Kidney capillary endothelial cell (primary cell): ENCODE measurements around the gene TBCD.
"Not testable (repeated sequence)": the region's sequence is repeated elsewhere in the genome, so short reads cannot be mapped to it uniquely, and the experiment has no call there.

ENCODE experiments used
- DNase-seq: peaks from one replicate; pipeline ENCODE4 v3.0.0-alpha.2; 2018; ENCODE audit warnings: low spot score

TBCD gene

DNA sequence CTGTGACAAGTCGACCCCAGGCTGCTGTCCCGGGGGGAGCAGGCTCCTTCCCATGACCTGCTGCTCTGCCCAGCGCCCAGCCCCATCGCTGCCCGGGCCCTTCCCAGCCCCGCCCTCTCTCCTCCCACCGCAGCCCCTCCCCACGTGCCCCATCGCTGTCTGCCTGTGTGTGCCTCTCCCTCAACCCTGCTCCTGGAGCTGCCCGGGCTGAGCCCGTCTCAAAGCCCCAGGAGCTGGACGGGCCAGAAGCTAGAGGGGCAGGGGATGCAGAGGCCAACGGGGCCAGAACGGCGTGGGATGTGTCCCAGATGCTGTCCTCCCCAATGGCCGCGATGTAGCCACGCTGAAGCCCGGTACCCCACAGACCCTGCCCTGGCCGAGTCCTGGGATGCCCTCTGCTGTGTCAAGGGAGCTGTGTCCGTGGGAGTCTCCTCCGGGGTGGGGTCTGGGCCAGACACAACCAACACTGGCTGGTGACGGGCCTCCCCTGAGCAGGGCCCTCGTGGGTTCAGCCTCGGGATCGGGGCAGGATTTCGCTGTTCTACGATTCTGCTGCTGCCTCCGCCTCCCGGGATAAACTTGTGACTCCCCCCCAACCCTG is 206.2 kb downstream of the TBCD start:
- DNase-seq = no peak

DNA sequence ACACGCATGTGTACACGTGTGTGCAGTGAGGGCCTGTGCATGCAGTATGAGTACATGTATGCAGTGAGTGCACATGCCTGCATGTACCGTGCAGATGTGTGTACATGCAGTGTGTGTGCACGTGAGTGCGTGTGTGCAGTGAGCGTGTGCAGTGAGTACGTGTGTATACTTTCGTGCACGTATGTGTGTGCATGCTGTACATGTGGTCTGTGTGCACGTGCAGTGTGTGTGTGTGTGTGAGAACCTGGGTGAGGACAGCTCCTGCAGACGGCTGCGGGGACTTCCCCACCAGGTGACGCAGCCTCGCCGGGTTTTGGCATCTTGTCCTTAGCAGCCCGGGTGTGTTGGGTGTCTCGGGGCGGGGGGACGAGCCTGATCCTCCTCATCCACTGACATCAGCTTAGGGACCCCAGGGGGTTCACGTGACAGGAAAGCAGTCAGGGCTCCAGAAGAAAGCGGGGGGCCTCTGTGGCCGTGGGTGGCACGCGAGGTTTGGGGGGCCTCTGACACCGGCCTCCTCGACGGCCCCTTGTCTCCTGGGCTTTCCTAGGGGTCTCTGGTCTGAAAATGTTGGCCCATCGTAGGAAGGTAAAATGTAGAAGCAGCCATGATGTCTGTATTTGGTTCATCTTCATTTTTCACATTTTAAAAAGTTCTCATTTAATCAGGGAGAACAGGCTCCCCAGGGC is 207.5 kb downstream of the TBCD start:
- DNase-seq = no peak

DNA sequence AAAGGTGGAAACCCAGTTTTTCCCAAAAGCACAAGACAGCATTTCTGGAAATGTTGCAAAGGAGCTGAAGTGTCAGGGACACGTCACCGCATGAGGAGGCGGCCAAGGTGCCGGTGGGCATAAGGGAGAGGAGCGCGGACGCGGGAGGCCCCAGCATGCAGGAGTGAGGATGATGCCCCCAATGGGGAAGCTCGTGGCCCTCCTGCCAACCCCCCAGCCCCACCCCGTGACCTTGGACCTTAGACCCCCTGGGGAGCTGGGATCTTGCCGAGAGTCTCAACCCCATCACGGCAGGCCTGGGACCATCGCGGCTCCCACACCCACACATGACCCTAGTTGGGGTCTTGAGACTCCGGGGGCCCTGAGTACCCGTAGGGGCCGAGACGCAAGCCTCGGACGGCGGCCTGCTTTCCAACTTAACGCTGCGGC is 208.1 kb downstream of the TBCD start:
- no peak for DNase-seq

DNA sequence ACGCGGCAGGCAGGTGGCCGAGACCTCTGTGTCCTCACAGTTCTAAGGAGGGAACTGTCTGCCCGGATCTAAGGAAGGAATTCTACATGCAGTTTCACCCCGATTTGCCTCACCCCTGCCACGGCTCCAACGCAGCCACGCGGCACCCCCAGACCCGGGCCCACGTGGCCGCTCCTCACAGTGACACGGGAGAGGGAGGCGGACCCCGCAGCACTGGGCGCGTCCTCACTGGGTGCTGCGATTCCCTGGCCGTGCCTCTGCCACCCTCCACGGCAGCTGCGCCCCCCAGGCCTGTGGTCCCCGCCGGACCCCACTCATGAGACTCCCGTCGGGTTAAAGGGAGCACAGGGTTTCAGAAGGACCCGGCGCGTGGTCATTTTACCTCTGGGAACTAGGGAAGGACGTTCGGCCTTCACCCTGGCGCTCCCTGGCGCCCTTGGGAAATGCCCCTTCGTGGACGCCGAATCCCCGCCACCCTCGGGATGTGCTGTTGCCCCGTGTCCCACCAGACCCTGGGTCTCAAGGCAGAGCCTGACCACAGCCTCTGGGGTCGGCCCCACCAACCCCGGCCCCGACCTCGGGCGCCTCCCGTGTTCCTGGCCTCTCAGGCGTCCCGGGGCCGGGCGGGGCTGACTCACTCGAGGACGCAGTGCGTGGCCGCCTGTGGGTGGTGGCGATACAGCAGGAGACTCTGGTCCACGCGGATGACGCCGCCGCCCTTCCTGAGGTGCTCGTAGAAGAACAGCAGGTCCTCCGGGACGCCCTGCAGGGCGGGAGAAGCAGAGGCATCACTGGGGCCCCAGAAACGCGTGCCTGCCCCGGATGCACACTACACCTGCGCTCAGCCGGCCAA is 208.8 kb downstream of the TBCD start:
- DNase-seq = no peak

DNA sequence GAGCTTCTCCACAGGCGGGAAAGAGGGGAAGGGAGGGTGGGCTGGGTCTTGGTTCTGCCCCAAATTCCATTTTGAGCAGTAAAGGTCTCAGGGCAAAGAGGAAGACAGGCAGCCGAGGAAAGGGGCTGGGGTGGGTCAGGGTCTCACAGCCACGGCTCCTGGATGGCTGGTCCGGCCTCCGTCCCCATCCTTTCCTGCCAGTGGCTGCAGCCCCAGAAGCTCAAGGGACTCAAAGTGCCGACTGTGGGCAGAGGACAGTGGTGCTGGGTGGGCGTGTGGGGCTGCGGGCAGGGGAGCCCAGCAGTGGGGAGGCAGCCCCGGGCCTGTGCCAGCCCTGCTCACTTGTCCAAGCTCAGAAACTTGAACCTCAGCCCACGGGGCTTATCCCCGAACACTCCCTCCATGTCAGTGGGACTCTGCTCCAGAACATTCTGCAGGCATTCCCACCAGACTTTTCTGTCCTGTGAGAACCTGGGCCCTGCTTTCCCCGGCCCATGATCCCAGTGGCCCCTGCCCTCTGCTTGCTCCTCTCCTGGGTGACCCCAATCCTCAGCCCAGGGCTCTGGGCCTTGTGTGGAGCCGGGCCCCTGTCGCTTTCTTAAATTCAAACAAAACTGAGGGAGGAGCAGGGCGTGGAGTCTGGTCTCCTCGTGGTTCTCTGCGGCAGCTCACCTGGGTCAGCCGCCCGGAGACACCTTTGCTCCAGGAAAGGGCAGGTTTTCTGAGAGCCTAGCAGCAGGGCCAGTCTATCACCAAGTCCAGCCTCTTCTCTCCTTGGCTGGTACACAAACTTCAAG is 209.7 kb downstream of the TBCD start:
- DNase-seq = no peak

DNA sequence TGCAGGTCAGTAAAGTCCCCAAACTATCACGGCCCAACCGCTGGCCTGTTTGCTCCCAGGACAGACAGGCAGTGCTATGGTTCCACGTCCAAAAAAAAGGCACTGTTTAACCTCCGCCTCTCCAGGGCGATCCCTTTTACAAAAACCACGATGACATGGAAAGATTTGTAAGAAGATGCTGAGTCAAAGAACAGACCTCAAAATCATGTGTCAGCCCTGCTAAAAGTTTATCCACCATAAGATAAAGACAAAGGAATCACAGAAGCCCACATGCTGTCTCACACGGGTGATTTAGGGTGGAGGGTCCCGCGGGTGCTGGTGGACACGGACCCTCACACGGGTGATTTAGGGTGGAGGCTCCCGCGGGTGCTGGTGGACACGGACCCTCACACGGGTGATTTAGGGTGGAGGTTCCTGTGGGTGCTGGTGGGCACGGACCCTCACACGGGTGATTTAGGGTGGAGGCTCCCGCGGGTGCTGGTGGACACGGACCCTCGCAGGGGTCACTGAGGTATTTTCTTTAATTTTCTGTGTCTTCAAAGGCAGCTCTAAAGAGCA is 210.4 kb downstream of the TBCD start:
- no peak for DNase-seq

DNA sequence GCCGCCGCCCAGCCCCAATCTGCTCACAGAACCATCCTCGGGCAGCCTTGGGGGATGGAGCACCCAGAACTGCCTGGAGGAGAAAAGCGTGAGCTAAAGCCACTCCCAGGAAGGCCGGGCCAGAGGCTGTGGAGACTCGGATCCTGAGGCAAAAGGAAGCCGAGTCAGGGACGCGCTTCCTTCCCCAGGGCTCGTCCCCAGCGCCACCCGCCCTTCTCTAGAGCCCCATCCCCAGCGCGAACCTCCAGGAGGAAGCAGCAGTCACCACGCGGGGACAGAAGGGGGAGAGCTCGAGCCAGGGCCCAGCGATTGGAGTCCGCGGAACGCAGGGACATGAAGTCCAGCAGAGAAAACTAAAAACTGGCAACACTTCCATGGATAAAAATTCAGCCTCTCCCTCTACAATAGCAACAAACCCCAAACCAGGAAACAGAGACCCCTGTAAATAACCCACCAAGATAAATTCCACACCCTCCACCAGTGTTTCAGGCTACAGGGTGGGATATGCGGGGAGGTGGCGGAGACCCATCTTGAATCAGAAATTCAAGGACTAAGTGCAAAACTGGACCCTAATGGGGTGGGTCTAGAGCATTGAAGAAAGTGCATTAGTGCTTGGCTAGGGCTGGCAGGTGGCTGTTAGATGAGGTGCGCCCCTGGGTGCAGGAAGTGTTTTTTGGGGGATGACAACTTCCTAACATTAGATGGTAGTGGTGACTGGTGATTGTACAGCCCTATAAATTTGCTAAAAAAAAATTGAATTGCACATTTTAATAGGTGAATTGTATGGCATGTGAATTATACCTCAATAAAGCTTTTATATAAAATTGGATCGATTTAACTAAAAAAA is 211.5 kb downstream of the TBCD start:
- DNase-seq = peak; percentile 94

DNA sequence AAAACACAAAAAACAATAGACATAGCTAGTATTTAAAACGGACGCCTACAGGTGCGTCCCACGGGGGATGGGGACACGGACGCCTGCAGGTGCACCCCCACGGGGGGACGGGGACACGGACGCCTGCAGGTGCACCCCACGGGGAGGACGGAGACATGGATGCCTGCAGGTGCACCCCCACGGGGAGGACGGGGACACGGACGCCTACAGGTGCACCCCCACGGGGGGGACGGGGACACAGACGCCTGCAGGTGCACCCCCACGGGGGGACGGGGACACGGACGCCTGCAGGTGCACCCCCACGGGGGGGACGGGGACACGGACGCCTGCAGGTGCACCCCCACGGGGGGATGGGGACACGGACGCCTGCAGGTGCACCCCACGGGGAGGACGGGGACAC is 212.6 kb downstream of the TBCD start:
- DNase-seq = not testable (repeated sequence)

DNA sequence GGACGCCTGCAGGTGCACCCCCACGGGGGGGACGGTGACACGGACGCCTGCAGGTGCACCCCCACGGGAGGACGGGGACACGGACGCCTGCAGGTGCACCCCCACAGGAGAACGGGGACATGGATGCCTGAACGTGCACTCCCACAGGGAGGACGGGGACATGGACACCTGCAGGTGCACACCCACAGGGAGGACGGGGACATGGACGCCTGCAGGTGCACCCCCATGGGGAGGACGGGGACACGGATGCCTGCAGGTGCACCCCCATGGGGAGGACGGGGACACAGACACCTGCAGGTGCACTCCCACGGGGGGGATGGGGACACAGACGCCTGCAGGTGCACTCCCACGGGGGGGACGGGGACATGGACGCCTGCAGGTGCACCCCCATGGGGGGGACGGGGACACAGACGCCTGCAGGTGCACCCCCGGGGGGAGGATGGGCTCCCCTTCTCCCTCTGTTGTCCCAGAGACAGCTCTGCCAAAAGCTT is 213.0 kb downstream of the TBCD start:
- DNase-seq = no peak

DNA sequence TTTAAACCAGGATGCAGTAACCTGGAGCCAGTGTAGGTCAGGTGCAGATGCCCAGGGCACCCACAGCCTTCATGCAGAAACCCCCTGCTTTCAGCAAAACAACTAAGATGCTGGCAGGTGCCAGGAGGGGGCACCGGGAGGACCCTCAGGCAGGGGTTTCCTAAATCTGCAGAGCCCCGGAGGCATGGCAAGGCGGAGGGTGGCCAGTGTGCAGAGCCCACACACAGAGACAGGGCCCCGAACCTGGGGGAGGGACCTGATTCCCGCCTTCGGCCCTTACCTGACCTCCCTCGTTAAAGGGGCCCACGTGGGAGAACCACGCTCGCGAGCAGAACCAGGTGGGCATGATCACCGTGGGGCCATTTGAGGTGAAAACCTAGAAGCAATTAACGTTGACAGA is 213.5 kb downstream of the TBCD start:
- DNase-seq = no peak

DNA sequence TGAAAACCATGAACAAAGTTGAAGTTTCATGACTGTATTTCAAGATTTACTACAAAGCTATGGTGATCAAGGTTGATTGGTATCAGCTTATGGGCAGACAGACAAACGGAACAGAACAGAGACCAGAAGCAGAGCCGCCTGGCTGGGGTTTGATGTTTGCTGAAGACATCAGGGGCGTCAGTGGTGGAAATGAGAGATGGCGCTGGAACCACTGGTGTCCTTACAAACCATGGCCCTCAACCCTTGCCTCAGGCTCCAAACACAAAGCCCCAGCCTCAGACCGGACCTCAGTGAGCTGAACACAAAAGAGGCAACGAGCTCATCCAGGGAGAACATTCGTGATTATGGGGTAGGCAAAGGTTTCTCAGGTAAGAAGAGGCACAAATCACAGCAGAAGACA is 214.6 kb downstream of the TBCD start:
- DNase-seq = no peak

DNA sequence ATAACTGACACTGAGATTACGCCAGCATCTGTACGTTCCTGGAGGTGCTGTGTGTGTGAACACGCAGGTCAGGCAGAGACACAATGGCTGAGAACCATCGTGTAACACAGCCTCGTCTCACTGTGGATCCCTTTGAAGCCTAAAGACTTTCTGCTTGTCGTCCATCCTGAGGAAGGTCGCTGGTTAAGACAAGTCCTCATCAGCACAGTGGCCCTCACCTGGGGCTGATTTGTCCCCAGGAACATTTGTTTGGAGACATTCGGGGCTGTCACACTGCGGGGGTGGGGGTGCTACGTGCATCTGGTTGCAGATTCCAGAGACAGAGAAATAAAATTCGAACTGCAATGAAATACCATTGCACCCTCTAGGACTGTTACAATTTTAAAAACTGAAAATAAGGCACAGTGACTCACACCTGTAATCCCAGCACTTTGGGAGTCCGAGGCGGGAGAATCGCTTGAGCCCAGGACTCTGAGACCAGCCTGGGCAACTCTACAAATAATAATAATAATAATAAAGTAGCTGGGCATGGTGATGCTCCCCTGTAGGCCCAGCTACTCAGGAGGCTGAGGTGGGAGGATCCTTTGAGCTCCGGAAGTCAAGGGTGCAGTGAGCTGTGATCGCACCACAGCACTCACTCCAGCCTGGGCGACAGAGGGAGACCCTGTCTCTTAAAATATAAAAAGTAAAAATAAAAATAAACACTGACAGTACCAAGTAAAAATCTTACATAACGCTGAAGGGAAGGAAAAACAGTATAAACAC is 215.6 kb downstream of the TBCD start:
- no peak for DNase-seq

DNA sequence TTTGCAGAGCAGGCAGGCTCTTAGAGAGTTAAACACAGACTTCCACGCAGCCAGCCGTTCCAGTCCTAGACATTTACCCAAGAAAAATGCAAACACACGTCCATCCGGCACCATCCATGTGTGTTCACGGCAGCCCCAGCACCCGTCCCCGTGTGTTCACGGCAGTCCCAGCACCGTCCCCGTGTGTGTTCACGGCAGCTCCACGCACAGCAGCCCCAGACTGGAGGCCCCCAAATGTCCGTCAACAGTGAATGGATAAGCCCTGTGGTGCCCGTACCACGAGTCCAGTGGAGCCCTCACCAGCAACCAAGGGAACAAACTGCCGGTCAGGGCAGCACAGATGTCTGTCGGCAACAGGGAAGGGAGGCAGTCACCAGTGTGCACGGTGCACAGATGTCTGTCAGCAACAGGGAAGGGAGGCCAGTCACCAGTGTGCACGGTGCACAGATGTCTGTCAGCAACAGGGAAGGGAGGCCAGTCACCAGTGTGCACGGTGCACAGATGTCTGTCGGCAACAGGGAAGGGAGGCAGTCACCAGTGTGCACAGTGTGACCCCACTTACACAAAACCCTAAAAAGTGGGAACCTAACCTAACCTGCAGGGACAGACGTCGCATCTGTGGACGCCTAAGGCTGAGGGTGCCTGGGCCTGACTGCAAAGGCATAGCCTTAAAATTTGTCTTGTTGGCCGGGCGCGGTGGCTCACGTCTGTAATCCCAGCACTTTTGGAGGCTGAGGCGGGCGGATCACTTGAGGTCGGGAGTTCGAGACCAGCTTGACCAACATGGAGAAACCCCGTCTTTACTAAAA is 216.4 kb downstream of the TBCD start:
- DNase-seq = not testable (repeated sequence)

DNA sequence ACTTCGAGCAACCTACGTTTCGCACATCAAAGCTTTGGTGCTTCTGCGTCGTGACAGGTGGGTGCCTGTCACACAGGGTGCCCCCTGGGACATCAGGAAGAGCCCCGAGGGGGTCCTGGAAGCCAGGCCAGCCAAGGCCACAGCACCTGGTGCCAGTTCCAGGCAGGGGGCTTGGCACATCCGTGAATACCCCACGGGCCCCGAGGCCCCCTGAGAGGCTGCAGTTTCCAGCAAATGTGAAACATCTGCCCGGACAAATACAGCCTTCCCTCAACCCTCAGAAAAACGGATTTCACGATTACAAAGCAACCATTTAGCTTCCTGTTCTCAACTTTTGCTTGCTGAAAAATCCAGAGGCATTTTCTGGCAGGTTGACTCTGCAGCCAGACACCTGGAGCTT is 218.2 kb downstream of the TBCD start:
- no peak for DNase-seq

DNA sequence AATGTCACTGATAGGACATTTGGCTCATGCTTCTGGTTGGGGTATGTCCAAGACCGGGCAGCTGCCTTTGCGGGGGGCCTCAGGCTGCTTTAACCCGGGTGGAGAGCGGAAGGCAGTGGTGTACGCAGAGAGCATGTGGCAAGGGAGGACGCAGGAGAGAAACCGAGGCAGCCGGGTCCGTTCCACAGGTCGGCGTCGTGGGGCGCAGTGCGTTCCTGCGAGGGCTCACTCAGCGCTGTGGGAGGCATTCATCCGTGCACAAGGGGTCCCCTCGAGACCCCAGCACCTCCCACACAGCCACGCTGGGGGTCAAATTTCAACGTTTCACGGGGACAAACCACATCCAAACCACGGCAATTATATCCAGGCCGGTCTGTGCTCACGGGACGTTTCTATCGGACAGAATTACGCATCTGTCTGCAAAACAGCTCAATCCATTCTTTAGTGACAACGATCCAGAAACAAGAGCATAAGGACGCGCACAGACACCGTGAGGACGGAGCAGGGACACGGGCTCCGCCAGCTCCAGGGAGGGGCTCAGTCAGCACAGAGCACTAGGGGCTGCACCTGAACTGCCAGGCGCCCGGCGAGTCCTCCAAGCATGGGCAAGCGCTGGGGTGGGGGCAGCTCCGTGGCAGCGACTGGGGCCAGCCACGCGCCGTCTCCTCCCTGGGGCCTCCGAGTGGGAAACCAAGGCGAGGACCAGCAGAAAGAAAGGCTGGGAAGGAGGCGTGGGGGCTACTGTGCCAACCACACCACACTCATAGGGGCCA is 219.1 kb downstream of the TBCD start:
- DNase-seq = no peak

DNA sequence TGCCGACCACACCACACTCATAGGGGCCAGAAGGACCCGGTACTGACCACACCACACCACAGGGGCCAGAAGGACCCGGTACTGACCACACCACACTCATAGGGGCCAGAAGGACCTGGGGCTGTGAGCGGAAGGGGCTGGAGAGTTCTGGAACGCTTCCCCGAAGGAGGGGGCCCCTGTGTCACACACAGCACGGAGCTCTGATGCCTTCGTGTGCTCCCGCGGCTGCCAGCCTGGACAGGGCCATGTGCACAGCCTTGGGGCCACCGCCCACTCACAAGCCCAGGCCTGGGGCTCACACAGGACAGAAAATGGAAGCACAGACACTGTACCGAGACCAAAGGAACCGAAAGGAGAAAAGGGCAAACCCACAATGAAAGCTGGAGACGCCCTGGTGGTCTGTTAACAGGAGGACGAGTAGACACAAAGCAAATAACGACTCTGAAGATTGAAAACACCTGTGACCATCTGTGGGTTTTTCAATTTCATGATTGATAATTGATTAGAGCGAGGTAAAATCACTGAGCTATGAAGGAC is 221.0 kb downstream of the TBCD start:
- DNase-seq = no peak

DNA sequence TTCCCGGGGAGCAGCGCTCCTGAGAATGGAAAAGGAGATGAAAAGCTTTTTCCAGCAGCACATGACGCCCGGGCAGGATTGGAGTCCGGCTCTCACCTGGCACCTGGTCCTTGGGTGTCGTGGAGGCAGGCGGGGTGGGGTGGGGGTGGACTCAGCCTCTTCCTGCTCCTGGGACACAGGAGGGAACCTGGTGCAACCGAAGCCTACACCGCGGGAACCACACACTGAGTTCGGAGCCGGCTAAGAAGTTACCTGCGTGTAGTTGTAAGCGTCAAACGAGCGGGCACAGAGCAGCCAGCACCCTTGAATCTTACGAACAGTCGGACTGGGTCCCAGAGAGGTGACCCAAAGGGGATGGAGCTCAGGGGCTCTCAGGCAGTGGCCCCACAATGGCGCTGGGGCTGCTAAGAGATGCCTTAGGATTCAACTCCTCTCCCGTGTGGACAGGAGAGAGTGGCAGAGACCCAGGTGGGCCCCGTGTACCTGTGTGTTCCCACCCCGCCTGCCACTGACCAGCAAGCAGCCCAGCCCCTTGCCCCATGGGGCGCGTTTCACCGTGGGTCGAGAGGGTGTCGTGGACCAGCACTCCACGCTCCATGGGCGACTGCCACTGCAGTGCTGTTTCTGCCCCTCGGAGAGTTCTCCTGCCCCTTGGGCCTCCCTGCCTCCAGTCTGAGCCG is 221.7 kb downstream of the TBCD start:
- DNase-seq = no peak
